Endothelial cell of umbilical vein (primary cell): ENCODE measurements around the gene COL28A1. TPM values are rescaled to one million over a fixed set of nuclear protein-coding genes. Genes with fewer than 3 reads are reported as not detected.

Source experiments
- BruUV-seq: library from RNA; stranded (reverse); fragments of 400-500 nt; replicated peaks from 2 replicates; lab custom pipeline; 2021; lab: Mats Ljungman, UMichigan
- CTCF ChIA-PET: fragments of 300-600, 350-600 bp; sonication (Branson Sonifier 250); formaldehyde crosslinking; loops from one replicate; lab custom pipeline; 2021; ENCODE audit warnings: antibody characterized with exemption, inconsistent platforms; lab: Charles Lee
- POLR2A ChIA-PET: fragments of 300-600, 350-600 bp; sonication (Branson Sonifier 250); formaldehyde crosslinking; loops from one replicate; lab custom pipeline; 2021; ENCODE audit warnings: antibody characterized with exemption, inconsistent platforms; lab: Charles Lee
- DNase-seq: peaks from one replicate; pipeline ENCODE4 v3.0.0-alpha.2; 2011; ENCODE audit warnings: low read depth, low spot score
- FAIRE-seq: peaks from 2 replicates; lab custom pipeline; 2011; peaks lifted over from hg19 to GRCh38; lab: Jason Lieb, UNC
- H2AFZ ChIP-seq: 2 replicates; pipeline ENCODE4 v1.6.0; 2012; ENCODE audit warnings: low read depth, low read length, control low read depth, inconsistent platforms
- H3K27ac ChIP-seq: 2 replicates; pipeline ENCODE4 v1.5.1; 2011; ENCODE audit warnings: low read depth, mild to moderate bottlenecking, control low read depth, low read length, moderate library complexity; ENCODE audit not compliant: insufficient read depth
- H3K27me3 ChIP-seq, 2 experiments: 2 replicates each; pipeline versions ENCODE4 v1.6.0 to v1.6.1; 2011; ENCODE audit warnings: low read length in 2 of 2, mixed read lengths in 1 of 2; ENCODE audit not compliant: control insufficient read depth in 2 of 2, insufficient read depth in 2 of 2
- H3K36me3 ChIP-seq, 2 experiments: 2 replicates in 1 of 2; 3 replicates in 1 of 2; pipeline ENCODE4 v1.5.1; 2011; ENCODE audit warnings: low read length in 2 of 2, mild to moderate bottlenecking in 1 of 2, moderate library complexity in 1 of 2; ENCODE audit not compliant: control insufficient read depth in 2 of 2, insufficient read depth in 2 of 2; ENCODE audit errors: extremely low read depth in 1 of 2
- H3K4me1 ChIP-seq: 3 replicates; pipeline ENCODE4 v1.5.1; 2011; ENCODE audit warnings: mild to moderate bottlenecking, low read length; ENCODE audit not compliant: control insufficient read depth, insufficient read depth; ENCODE audit errors: extremely low read depth
- H3K4me2 ChIP-seq: 2 replicates; pipeline ENCODE4 v1.6.1; 2011; ENCODE audit warnings: low read length, control low read depth, mixed read lengths; ENCODE audit not compliant: insufficient read depth
- H3K4me3 ChIP-seq, 3 experiments: fragments of 200-600 bp in 1 of 3; sonication (generic), shearing (Covaris generic) in 1 of 3; replicated peaks in 1 of 3; 2 replicates each; pipeline ENCODE4 v1.5.1; 2011 to 2016; ENCODE audit warnings: control low read depth in 3 of 3, low read length in 3 of 3, mild to moderate bottlenecking in 2 of 3, inconsistent platforms in 1 of 3, low read depth in 1 of 3, moderate library complexity in 1 of 3; ENCODE audit not compliant: insufficient read depth in 1 of 3
- H3K79me2 ChIP-seq: 2 replicates; pipeline ENCODE4 v1.6.0; 2012; ENCODE audit warnings: low read length, inconsistent platforms; ENCODE audit not compliant: control insufficient read depth, insufficient read depth
- H3K9ac ChIP-seq: replicated peaks from 2 replicates; pipeline ENCODE3; 2011; ENCODE audit warnings: low read length, control low read depth; ENCODE audit not compliant: insufficient read depth; ENCODE audit errors: extremely low read depth
- H3K9me1 ChIP-seq: replicated peaks from 3 replicates; pipeline ENCODE4 v1.6.0; 2011; ENCODE audit warnings: mild to moderate bottlenecking, low read length; ENCODE audit not compliant: control insufficient read depth, insufficient read depth; ENCODE audit errors: extremely low read depth
- H3K9me3 ChIP-seq: replicated peaks from 2 replicates; pipeline ENCODE4 v1.5.1; 2012; ENCODE audit warnings: low read length, inconsistent platforms; ENCODE audit not compliant: control insufficient read depth, insufficient read depth
- H4K20me1 ChIP-seq: replicated peaks from 2 replicates; pipeline ENCODE3; 2011; ENCODE audit warnings: mild to moderate bottlenecking, low read length; ENCODE audit not compliant: control insufficient read depth, insufficient read depth; ENCODE audit errors: extremely low read depth
- CTCF ChIP-seq, 2 donors: IDR thresholded peaks; 1 replicate in 1 of 2; 2 replicates in 1 of 2; pipeline ENCODE4 v1.5.1; 2011; ENCODE audit warnings: low read length in 2 of 2, mild to moderate bottlenecking in 2 of 2, moderate library complexity in 2 of 2, control low read depth in 1 of 2, inconsistent platforms in 1 of 2, low read depth in 1 of 2; ENCODE audit not compliant: insufficient read depth in 1 of 2; ENCODE audit errors: extremely low read depth in 1 of 2
- EZH2 ChIP-seq: IDR thresholded peaks from 2 replicates; pipeline ENCODE4 v1.6.1; 2012; ENCODE audit warnings: borderline replicate concordance, low read depth, mild to moderate bottlenecking, moderate library complexity, low read length, inconsistent platforms; ENCODE audit not compliant: severe bottlenecking
- FOS ChIP-seq: IDR thresholded peaks from 2 replicates; pipeline ENCODE4 v1.6.1; 2011; ENCODE audit warnings: mild to moderate bottlenecking, low read length, moderate library complexity, borderline replicate concordance; ENCODE audit not compliant: insufficient read depth
- GATA2 ChIP-seq: IDR thresholded peaks from 2 replicates; pipeline ENCODE4 v1.7.0; 2011; ENCODE audit warnings: low read depth, mild to moderate bottlenecking, moderate library complexity, mixed read lengths, low read length; ENCODE audit not compliant: insufficient read length, insufficient read depth
- JUN ChIP-seq: IDR thresholded peaks from 2 replicates; pipeline ENCODE4 v1.6.1; 2011; ENCODE audit warnings: borderline replicate concordance, low read depth; ENCODE audit not compliant: insufficient read length, insufficient read depth
- MYC ChIP-seq: IDR thresholded peaks from one replicate; pipeline ENCODE4 v1.6.1; 2011; ENCODE audit warnings: mild to moderate bottlenecking, low read depth, low read length
- POLR2A ChIP-seq: IDR thresholded peaks from 2 replicates; pipeline ENCODE4 v1.6.1; 2012; ENCODE audit warnings: low read depth, mild to moderate bottlenecking, control low read depth, low read length
- POLR2AphosphoS5 ChIP-seq: IDR thresholded peaks from 2 replicates; pipeline ENCODE4 v1.6.1; 2012; ENCODE audit warnings: low read depth, mild to moderate bottlenecking, control low read depth, low read length, moderate library complexity; ENCODE audit not compliant: insufficient read depth
- dilution Hi-C: fragments of 300-500 bp; cut with MboI; formaldehyde crosslinking; loops from one replicate; pipeline ENCODE4 v1.15.0; 2019; ENCODE audit warnings: low sequenced_read_pairs; ENCODE audit not compliant: extremely low pct_ligation_motif_present
- intact Hi-C: fragments of 100-400 bp; cut with micrococcal nuclease; formaldehyde crosslinking; loops from one replicate; pipeline ENCODE4 v1.10.0; 2022
- polyA plus RNA-seq, 4 experiments: library from polyadenylated mRNA; depleted of rRNA in 3 of 4; stranded (reverse) in 3 of 4; unstranded in 1 of 4; fragments of >200 nt; gene quantifications; 2 replicates each; pipeline versions ENCODE4 v1.2.1 to v1.2.3, GENCODE V29; 2011 to 2012; ENCODE audit warnings: missing spikeins in 1 of 4
- total RNA-seq: library from RNA; stranded (reverse); gene quantifications from 2 replicates; pipeline ENCODE4 v1.2.3, GENCODE V29; 2021
- TF ChIP-seq, protein P1 (sequence below): IDR thresholded peaks from 2 replicates; pipeline ENCODE4 v1.6.1; 2011; ENCODE audit not compliant: insufficient read depth, insufficient read length

Gene COL28A1
- total and polyA plus RNA-seq, 2 donors (not counting 3 experiments of a cell fraction or from before 2014, with no cell fraction given), result not detected

GRCh38 chr7:7426676-7427075 is 109.0 kb downstream of the COL28A1 start:
- no peaks in the 10 kb centered on the region for H3K9me3 ChIP-seq
- TF ChIP-seq POLR2A (no peak), MYC (no peak), JUN (no peak), EZH2 (no peak), POLR2AphosphoS5 (no peak), FOS (no peak), GATA2 (no peak), CTCF (IDR thresholded peaks at IDR 0.05; ENCODE audit: extremely low read depth in 1 of 2, insufficient read depth in 1 of 2, low read depth in 1 of 2, low read length in 2 of 2) (no peak)
- TF ChIP-seq, protein P1, sequence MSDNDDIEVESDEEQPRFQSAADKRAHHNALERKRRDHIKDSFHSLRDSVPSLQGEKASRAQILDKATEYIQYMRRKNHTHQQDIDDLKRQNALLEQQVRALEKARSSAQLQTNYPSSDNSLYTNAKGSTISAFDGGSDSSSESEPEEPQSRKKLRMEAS, result no peak
- H3K9me1 ChIP-seq, result no peaks in the 10 kb centered on the region
- ChIA-PET POLR2A (no interaction called here), CTCF (interaction anchor here (0.8 to 4.0 kb wide), 4 partner anchors 9 to 763 kb away, joined by 3 to 23 read pairs (median 12); no protein-coding TSS in a partner anchor)
- BruUV-seq, result no TSS peak
- no peak overlapping the region for H3K4me3 ChIP-seq
- H3K9ac ChIP-seq, result no peak overlapping the region
- no peak for DNase-seq
- H3K4me2 ChIP-seq, result no peak overlapping the region
- dilution Hi-C loops, result no loop called here
- peaks cover 2% of the 10 kb centered on the region for H3K4me1 ChIP-seq
- intact Hi-C loops, result no loop called here
- H4K20me1 ChIP-seq, result no peaks in the 10 kb centered on the region
- no peaks in the 10 kb centered on the region for H3K36me3 ChIP-seq
- no peak overlapping the region for H2AFZ ChIP-seq
- no peak for FAIRE-seq
- no peak overlapping the region for H3K27ac ChIP-seq
- peaks cover 0 to 2% of the 10 kb centered on the region in 2 experiments for H3K27me3 ChIP-seq
- H3K79me2 ChIP-seq, result no peaks in the 10 kb centered on the region
